ENCODE data around the gene RAB40A.

Gene RAB40A

GRCh38 chrX:103460001-103460755, 59.1 kb downstream of the RAB40A start:
- peak; percentile 24 for DNase-seq

DNA sequence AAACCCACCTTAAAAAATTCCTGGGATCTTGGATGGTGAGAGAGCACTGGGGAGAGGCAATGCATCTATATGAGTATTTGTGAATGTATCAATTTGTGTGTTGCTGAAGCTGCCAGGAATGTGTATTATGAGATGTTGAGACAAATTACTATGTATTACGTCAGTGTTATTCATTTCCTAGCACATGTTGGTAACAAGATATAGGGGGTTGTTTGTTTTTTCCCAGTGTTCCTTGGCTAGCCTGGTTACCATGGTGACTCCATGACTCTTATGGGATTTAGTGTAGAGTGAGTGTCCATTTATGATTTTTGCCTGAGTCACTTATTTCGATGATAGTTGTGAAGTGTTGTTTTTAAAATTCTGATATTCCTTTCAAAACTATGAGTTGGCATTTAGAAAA, 65.6 kb downstream of the RAB40A start:
- DNase-seq = no peak

Data from CD4-positive, alpha-beta T cell treated with Interleukin-10 for 1 hour (primary cell).